Activated CD8-positive, alpha-beta T cell treated with anti-CD3 and anti-CD28 coated beads for 36 hours (primary cell): ENCODE results near the gene YKT6. TPM values are rescaled to one million over a fixed set of nuclear protein-coding genes. Genes with fewer than 3 reads are reported as not detected.

Source experiments
- ATAC-seq: fragments of 200-7000 bp; cut with Tn5 transposase; one replicate; pipeline ENCODE4 v1.10.0; 2021; ENCODE audit warnings: mild to moderate bottlenecking, moderate library complexity
- CTCF ChIA-PET: fragments of 350-600 bp; sonication (Branson Sonifier 250); formaldehyde crosslinking; loops from one replicate; lab custom pipeline; 2021; ENCODE audit warnings: antibody characterized with exemption; lab: Charles Lee
- POLR2A ChIA-PET: fragments of 350-600 bp; sonication (Branson Sonifier 250); formaldehyde crosslinking; loops from one replicate; lab custom pipeline; 2021; ENCODE audit warnings: antibody characterized with exemption; lab: Charles Lee
- DNase-seq: peaks from one replicate; pipeline ENCODE4 v3.0.0-alpha.2; 2020
- H3K27ac Mint-ChIP-seq: one replicate; pipeline ENCODE4 v1.8.0; 2021; ENCODE audit warnings: mild to moderate bottlenecking, mixed read lengths
- H3K27me3 Mint-ChIP-seq: one replicate; pipeline ENCODE4 v1.8.0; 2021; ENCODE audit warnings: mixed read lengths
- H3K36me3 Mint-ChIP-seq: one replicate; pipeline ENCODE4 v1.8.0; 2021; ENCODE audit warnings: low read depth, mixed read lengths
- H3K4me1 Mint-ChIP-seq: one replicate; pipeline ENCODE4 v1.8.0; 2021; ENCODE audit warnings: low read depth, mixed read lengths
- H3K4me3 Mint-ChIP-seq: one replicate; pipeline ENCODE4 v1.8.0; 2021; ENCODE audit warnings: mild to moderate bottlenecking, moderate library complexity, mixed read lengths
- H3K9me3 Mint-ChIP-seq: one replicate; pipeline ENCODE4 v1.8.0; 2021; ENCODE audit warnings: mixed read lengths
- intact Hi-C: fragments of 100-400 bp; cut with micrococcal nuclease; formaldehyde crosslinking; loops from one replicate; pipeline ENCODE4 v1.10.0; 2022
- total RNA-seq, 2 experiments: library from RNA; stranded (reverse); gene quantifications; one replicate each; pipeline ENCODE4 v1.2.3, GENCODE V29; 2021
- TF ChIP-seq, protein P1 (sequence below): fragments of 200-600 bp; IDR thresholded peaks from one replicate; pipeline ENCODE4 v1.8.0; 2022; ENCODE audit warnings: antibody characterized with exemption, mild to moderate bottlenecking

Gene YKT6
- total RNA-seq, 2 experiments from 2014 or later = 49.3 to 50.9 TPM

DNA sequence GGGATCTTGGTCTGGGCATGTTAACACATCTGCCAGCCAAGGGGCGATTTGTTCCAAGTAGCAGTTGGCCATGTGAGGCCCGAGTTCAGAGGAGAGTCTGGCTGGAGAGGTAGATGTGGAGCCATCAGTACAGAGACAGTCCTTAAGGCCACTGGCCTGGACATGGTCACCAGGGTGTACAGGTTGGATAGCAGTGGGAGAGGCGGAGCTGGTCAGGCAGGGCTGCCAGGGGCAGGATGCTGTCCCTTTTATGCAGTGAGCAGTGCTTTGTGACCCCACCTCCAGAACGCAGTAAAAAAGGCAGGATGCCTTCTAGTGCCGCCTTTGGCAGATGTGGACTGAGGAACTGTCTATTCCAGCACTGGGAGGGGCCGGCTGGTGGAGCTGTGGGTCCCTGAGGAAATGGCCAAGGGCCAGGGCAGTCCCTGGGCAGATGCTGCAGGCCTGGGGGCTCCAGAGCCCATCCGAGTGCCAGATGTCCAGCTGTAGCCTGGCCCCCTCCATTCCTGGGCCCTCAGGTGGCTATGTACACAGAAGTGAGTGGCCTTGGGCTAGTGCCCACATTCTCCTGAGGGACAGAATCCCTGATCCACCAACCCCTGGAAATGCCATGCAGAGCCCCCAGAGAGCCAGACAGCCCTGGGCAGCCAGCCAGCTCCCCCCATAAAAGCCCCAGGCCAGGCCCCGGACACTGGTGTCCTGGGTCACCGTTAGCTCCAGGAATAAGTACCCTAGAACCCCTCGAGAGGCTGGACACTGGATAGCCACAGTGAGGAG is 42.5 kb upstream of the YKT6 start:
- H3K9me3 Mint-ChIP-seq = no peaks in the 10 kb centered on the region
- intact Hi-C loops = no loop called here
- no peaks in the 10 kb centered on the region for H3K27me3 Mint-ChIP-seq
- ATAC-seq (no peak), DNase-seq (no peak)
- H3K4me3 Mint-ChIP-seq = no peak overlapping the region
- no peak overlapping the region for H3K27ac Mint-ChIP-seq
- no peaks in the 10 kb centered on the region for H3K36me3 Mint-ChIP-seq
- H3K4me1 Mint-ChIP-seq = no peaks in the 10 kb centered on the region
- POLR2A ChIA-PET = no interaction called here
- TF ChIP-seq, protein P1, sequence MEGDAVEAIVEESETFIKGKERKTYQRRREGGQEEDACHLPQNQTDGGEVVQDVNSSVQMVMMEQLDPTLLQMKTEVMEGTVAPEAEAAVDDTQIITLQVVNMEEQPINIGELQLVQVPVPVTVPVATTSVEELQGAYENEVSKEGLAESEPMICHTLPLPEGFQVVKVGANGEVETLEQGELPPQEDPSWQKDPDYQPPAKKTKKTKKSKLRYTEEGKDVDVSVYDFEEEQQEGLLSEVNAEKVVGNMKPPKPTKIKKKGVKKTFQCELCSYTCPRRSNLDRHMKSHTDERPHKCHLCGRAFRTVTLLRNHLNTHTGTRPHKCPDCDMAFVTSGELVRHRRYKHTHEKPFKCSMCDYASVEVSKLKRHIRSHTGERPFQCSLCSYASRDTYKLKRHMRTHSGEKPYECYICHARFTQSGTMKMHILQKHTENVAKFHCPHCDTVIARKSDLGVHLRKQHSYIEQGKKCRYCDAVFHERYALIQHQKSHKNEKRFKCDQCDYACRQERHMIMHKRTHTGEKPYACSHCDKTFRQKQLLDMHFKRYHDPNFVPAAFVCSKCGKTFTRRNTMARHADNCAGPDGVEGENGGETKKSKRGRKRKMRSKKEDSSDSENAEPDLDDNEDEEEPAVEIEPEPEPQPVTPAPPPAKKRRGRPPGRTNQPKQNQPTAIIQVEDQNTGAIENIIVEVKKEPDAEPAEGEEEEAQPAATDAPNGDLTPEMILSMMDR = no peak
- CTCF ChIA-PET = no interaction called here

DNA sequence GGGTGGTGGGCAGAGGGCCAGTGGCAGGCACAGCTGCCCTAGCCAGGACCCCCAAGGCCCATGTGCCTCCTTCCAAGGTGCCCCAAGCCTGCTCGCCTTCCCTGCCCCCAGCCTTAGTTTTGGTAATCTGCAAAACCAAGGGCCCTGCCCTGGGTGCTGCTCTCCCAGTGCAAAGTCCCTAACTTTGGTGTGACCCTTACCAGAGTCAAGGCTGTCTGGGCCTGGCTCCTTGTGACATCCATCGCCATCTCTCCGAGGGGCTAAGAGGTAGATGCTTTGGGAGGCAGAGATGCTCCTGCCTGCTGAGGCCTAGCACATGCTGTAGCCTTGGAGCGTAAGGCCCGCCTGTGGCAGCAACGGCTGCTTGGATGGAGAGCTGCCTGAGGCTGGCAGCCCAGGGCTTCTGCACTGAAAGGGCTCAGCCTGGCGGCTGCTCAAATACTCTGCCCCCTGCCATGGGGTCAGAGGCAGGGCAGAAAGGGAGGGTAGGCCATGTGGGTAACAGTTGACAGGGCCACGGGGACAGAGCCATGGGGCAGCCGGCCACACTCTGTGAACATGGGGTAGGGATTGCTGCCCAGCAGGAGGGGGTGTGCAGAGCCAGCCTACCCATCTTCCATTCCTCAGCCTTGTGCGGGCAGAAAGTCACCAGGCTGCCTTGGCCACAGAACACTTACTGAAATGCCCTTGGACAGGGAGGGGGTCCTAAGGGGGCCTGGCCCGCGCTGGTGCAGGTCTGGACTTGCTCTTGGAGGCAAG is 41.7 kb upstream of the YKT6 start:
- no peaks in the 10 kb centered on the region for H3K36me3 Mint-ChIP-seq
- H3K9me3 Mint-ChIP-seq = no peaks in the 10 kb centered on the region
- POLR2A ChIA-PET = no interaction called here
- intact Hi-C loops = no loop called here
- no peaks in the 10 kb centered on the region for H3K27me3 Mint-ChIP-seq
- TF ChIP-seq, protein P1 = no peak
- ATAC-seq = no peak
- H3K27ac Mint-ChIP-seq = no peak overlapping the region
- CTCF ChIA-PET = no interaction called here
- no peak overlapping the region for H3K4me3 Mint-ChIP-seq
- H3K4me1 Mint-ChIP-seq = no peaks in the 10 kb centered on the region
- no peak for DNase-seq

DNA sequence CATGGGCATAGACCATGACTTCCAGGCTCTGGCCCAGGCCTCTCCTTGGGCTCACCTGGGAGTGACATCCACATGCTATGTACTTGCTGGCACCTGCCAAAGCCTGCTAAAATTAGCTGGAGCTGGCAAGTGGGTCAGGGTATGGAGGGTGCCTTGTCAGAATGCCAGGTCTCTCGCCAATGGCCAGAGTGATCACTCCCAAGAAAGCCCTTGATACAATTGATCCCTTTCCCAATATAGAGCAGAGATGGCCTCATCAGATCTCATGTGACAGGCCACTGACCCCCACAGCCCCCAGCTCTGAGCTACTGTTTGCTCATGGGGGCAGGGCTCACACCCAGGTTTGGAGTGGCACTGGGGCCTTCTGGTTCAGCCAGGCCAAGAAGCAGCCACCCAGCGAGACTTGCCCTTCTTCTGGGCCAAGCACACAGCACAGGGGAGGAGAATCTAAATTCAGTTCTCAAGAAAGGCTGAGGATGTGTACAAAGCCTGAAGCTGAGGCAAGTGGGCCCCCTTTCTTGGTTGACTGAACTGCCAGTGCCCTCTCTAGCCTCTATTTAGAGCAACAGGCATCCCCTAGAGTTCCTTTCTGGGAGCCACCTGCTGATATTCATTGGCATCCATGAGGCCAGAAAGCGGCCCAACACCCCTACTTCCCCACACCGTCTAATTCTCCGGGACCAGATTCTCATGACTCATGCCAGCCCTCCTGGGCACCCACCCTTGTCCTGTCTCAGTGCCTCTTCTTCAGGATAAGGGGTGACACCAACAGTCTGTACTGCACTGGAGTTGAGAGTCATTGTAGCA is 40.8 kb upstream of the YKT6 start:
- DNase-seq = no peak
- H3K27ac Mint-ChIP-seq = no peak overlapping the region
- no peaks in the 10 kb centered on the region for H3K27me3 Mint-ChIP-seq
- no peak overlapping the region for H3K4me3 Mint-ChIP-seq
- no peaks in the 10 kb centered on the region for H3K9me3 Mint-ChIP-seq
- CTCF ChIA-PET = interaction anchor here (1.5 kb wide), 1 partner anchor 10 kb away, joined by 3 read pairs; no protein-coding TSS in a partner anchor
- intact Hi-C loops = no loop called here
- no peak for ATAC-seq
- POLR2A ChIA-PET = no interaction called here
- no peaks in the 10 kb centered on the region for H3K4me1 Mint-ChIP-seq
- TF ChIP-seq, protein P1 = no peak
- H3K36me3 Mint-ChIP-seq = no peaks in the 10 kb centered on the region

DNA sequence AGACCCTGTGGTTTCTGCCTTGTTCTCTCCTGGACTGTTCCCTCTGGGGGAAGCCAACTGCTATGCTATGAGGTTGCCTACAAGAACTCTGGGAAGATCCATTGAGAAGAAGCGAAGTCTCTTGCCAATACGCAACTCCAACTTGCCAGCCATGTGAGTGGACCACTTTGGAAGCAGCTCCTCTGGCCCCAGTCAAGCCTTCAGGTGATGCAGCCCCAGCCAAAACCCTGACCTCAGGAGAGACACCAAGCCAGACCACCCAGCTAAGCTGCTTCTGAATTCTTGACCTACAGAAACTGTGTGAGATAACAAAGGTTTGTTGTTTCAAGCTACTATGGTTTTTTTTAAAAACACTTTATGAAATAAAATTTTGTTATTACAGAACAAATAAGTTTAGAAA is 39.4 kb upstream of the YKT6 start:
- H3K27me3 Mint-ChIP-seq = no peaks in the 10 kb centered on the region
- H3K4me3 Mint-ChIP-seq = no peak overlapping the region
- H3K4me1 Mint-ChIP-seq = no peaks in the 10 kb centered on the region
- H3K27ac Mint-ChIP-seq = no peak overlapping the region
- ATAC-seq (no peak), DNase-seq (no peak)
- CTCF ChIA-PET = interaction anchor here (1.3 to 1.5 kb wide), 2 partner anchors 9 to 10 kb away, joined by 3 to 4 read pairs; no protein-coding TSS in a partner anchor
- TF ChIP-seq, protein P1 = no peak
- no peaks in the 10 kb centered on the region for H3K36me3 Mint-ChIP-seq
- POLR2A ChIA-PET = no interaction called here
- no peaks in the 10 kb centered on the region for H3K9me3 Mint-ChIP-seq
- intact Hi-C loops = no loop called here
